GM19324 (cell line): ENCODE results near the gene CDH5.

Experiments used
- ATAC-seq: cut with Tn5 transposase; IDR thresholded peaks from one replicate; pipeline ENCODE4 v1.9.1; 2021; ENCODE audit warnings: mild to moderate bottlenecking, moderate library complexity; ENCODE audit not compliant: unreplicated experiment, low FRiP score

Gene CDH5

GRCh38 chr16:66372078-66372897, 5.8 kb downstream of the CDH5 start:
- ATAC-seq = no peak

GRCh38 chr16:66372898-66373155, 6.3 kb downstream of the CDH5 start:
- ATAC-seq = no peak

- ATAC-seq = no peak
Measured at GRCh38 chr16:66373667-66374066, 7.2 kb downstream of the CDH5 start.

GRCh38 chr16:66374176-66374575, 7.7 kb downstream of the CDH5 start:
- ATAC-seq = no peak

GRCh38 chr16:66375451-66375850, 9.0 kb downstream of the CDH5 start:
- no peak for ATAC-seq

- no peak for ATAC-seq
Measured at GRCh38 chr16:66376114-66376513, 9.6 kb downstream of the CDH5 start.

- ATAC-seq = no peak
Measured at GRCh38 chr16:66376577-66377305, 10.2 kb downstream of the CDH5 start.

GRCh38 chr16:66377324-66377723, 10.8 kb downstream of the CDH5 start:
- ATAC-seq = no peak

GRCh38 chr16:66378741-66379570, 12.5 kb downstream of the CDH5 start:
- no peak for ATAC-seq

- ATAC-seq = no peak
Measured at GRCh38 chr16:66379571-66379941, 13.1 kb downstream of the CDH5 start.

- no peak for ATAC-seq
Measured at GRCh38 chr16:66380421-66380820, 13.9 kb downstream of the CDH5 start.

- no peak for ATAC-seq
Measured at GRCh38 chr16:66381585-66382170, 15.2 kb downstream of the CDH5 start.

GRCh38 chr16:66382171-66382965, 15.9 kb downstream of the CDH5 start:
- ATAC-seq = no peak

GRCh38 chr16:66382966-66383299, 16.4 kb downstream of the CDH5 start:
- no peak for ATAC-seq

GRCh38 chr16:66383551-66383950, 17.1 kb downstream of the CDH5 start:
- no peak for ATAC-seq

GRCh38 chr16:66385415-66385814, 18.9 kb downstream of the CDH5 start:
- ATAC-seq = no peak

GRCh38 chr16:66386629-66387622, 20.4 kb downstream of the CDH5 start:
- no peak for ATAC-seq

- no peak for ATAC-seq
Measured at GRCh38 chr16:66387817-66388332, 21.4 kb downstream of the CDH5 start.
